Measurements from ENCODE around the gene ANO8. TPM values are rescaled to one million over a fixed set of nuclear protein-coding genes. Genes with fewer than 3 reads are reported as not detected.

Gene ANO8
- total and polyA plus RNA-seq, 2 donors (not counting 3 experiments of a cell fraction or from before 2014, with no cell fraction given): 3.5 to 6.8 TPM

- DNase-seq (ENCODE audit: low read depth, low spot score) (no peak), FAIRE-seq (no peak)
- no TSS peak for BruUV-seq (replicated peaks)
- TF ChIP-seq CTCF (IDR thresholded peaks at IDR 0.05; ENCODE audit: extremely low read depth in 1 of 2, insufficient read depth in 1 of 2, low read depth in 1 of 2, low read length in 2 of 2) (no peak), EZH2 (IDR thresholded peaks at IDR 0.05; ENCODE audit: borderline replicate concordance, low read depth, low read length, severe bottlenecking) (no peak), JUN (IDR thresholded peaks at IDR 0.05; ENCODE audit: borderline replicate concordance, insufficient read depth, insufficient read length, low read depth) (no peak), POLR2AphosphoS5 (IDR thresholded peaks at IDR 0.05; ENCODE audit: insufficient read depth, low read depth, low read length) (no peak), MAX (IDR thresholded peaks at IDR 0.05; ENCODE audit: insufficient read depth, insufficient read length) (no peak), MYC (IDR thresholded peaks at IDR 0.05; ENCODE audit: low read depth, low read length) (no peak), FOS (IDR thresholded peaks at IDR 0.05; ENCODE audit: borderline replicate concordance, insufficient read depth, low read length) (no peak), POLR2A (IDR thresholded peaks at IDR 0.05; ENCODE audit: low read depth, low read length) (no peak), GATA2 (IDR thresholded peaks at IDR 0.05; ENCODE audit: insufficient read depth, insufficient read length, low read depth, low read length) (no peak)
- Histone ChIP-seq H3K9me3 (replicated peaks; ENCODE audit: control insufficient read depth, insufficient read depth, low read length) (no peaks in the 10 kb centered on the region), H3K36me3 (ENCODE audit: control insufficient read depth in 2 of 2, extremely low read depth in 1 of 2, insufficient read depth in 2 of 2, low read length in 2 of 2) (peaks cover 6 to 15% of the 10 kb centered on the region in 2 experiments), H3K27ac (ENCODE audit: insufficient read depth, low read depth, low read length) (no peak overlapping the region), H3K27me3 (ENCODE audit: control insufficient read depth in 2 of 2, insufficient read depth in 2 of 2, low read length in 2 of 2) (no peaks in the 10 kb centered on the region), H4K20me1 (replicated peaks; ENCODE audit: control insufficient read depth, extremely low read depth, insufficient read depth, low read length) (no peaks in the 10 kb centered on the region), H3K79me2 (ENCODE audit: control insufficient read depth, insufficient read depth, low read length) (no peaks in the 10 kb centered on the region), H3K4me1 (ENCODE audit: control insufficient read depth, extremely low read depth, insufficient read depth, low read length) (no peaks in the 10 kb centered on the region), H3K9ac (replicated peaks; ENCODE audit: extremely low read depth, insufficient read depth, low read length) (no peak overlapping the region), H3K9me1 (replicated peaks; ENCODE audit: control insufficient read depth, extremely low read depth, insufficient read depth, low read length) (no peaks in the 10 kb centered on the region), H3K4me3 (replicated peaks in 1 of 3; ENCODE audit: insufficient read depth in 1 of 3, low read depth in 1 of 3, low read length in 3 of 3) (no peak overlapping the region), H3K4me2 (ENCODE audit: insufficient read depth, low read length) (no peak overlapping the region), H2AFZ (ENCODE audit: low read depth, low read length) (no peak overlapping the region)
- ChIA-PET POLR2A (no interaction called here), CTCF (no interaction called here)
- dilution Hi-C loops (cut with MboI; ENCODE audit: extremely low pct_ligation_motif_present, low sequenced_read_pairs) (no loop called here), intact Hi-C loops (cut with micrococcal nuclease) (no loop called here)
Measured at GRCh38 chr19:17321655-17322489, 12.8 kb downstream of the ANO8 start.

Measured in endothelial cell of umbilical vein (primary cell).